GM21423 (cell line): ENCODE data around the gene FBXL22.
A peak's percentile ranks its signal among the peaks of the same experiment; 100 is the strongest.
"Not testable (repeated sequence)": the region's sequence is repeated elsewhere in the genome, so short reads cannot be mapped to it uniquely, and the experiment has no call there.

Experiments
- ATAC-seq: cut with Tn5 transposase; IDR thresholded peaks from one replicate; pipeline ENCODE4 v1.9.1; 2021; ENCODE audit warnings: mild to moderate bottlenecking, moderate library complexity; ENCODE audit not compliant: unreplicated experiment

FBXL22 gene

DNA sequence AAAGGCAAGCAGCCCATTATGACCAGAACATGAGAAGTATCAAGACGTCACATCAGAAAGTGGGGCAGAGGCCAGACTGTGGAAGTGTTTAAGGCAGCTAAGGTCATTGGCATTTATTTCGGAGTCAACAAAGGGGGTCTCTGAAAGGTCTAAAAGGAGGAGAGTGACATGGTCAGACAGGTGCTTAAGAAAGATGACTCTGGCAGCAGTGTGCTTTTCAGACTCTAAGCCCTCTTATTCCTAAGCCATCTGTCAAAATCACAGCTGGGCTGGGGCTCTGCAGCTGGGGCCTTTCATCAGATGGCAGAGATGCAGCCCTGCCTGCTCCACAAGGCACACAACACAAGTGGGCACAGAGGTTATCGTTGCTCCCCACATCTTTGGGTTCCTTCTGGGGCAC lies 14.0 kb downstream of the FBXL22 start:
- ATAC-seq = no peak

DNA sequence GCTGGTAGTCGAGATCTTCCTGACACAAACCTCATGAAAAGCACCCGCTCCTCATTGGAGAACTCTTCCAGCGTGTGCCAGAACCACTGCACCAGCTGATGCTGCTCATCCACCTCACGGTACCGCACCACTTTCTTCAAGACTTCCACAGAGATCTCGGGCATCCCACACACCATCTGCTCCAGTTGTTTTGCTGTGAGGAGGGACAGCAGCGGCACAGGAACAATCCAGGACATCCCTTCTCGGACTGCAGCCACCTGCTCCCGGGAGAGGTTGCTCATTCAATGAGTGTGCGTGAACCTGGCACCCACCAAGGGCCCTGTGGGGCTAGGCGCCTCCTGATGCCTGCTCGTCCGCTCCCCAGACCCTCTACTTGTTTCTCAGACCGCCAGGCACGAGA lies 15.1 kb downstream of the FBXL22 start:
- ATAC-seq = no peak

DNA sequence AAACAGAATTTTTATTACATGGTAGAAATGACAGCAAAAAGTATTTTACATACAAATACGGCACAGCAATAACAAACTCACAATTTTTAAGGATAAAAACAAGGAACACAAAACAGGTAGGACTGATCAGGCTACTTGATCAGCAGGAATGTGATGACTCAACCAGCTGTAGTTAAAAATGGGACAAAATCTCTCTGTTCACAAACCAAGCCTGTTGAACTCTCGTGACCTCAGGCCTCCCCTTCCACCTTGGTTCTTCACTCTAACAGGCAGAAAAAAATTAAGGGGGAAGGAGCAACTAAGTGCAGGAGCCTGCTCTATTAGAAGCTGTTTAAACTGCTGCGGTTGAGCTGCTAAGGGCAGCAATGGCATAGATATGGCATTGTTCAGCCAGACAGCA lies 18.7 kb downstream of the FBXL22 start:
- ATAC-seq = no peak

DNA sequence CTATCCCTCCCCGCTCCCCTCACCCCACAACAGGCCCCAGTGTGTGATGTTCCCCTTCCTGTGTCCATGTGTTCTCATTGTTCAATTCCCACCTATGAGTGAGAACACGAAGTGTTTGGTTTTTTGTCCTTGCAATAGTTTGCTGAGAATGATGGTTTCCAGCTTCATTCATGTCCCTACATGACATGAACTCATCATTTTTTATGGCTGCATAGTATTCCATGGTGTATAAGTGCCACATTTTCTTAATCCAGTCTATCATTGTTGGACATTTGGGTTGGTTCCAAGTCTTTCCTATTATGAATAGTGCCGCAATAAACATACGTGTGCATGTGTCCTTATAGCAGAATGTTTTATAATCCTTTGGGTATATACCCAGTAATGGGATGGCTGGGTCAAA lies 20.0 kb downstream of the FBXL22 start:
- not testable (repeated sequence) for ATAC-seq

DNA sequence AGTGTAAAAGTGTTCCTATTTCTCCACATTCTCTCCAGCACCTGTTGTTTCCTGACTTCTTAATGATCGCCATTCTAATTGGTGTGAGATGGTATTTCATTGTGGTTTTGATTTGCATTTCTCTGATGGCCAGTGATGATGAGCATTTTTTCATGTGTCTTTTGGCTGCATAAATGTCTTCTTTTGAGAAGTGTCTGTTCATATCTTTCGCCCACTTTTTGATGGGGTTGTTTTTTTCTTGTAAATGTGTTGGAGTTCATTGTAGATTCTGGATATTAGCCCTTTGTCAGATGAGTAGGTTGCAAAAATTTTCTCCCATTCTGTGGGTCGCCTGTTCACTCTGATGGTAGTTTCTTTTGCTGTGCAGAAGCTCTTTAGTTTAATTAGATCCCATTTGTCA lies 20.4 kb downstream of the FBXL22 start:
- ATAC-seq = not testable (repeated sequence)

DNA sequence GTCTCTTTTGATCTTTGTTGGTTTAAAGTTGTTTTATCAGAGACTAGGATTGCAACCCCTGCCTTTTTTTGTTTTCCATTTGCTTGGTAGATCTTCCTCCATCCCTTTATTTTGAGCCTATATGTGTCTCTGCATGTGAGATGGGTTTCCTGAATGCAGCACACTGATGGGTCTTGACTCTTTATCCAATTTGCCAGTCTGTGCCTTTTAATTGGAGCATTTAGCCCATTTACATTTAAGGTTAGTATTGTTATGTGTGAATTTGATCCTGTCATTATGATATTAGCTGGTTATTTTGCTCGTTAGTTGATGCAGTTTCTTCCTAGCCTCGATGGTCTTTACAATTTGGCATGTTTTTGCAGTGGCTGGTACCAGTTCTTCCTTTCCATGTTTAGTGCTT lies 23.6 kb downstream of the FBXL22 start:
- ATAC-seq = not testable (repeated sequence)

DNA sequence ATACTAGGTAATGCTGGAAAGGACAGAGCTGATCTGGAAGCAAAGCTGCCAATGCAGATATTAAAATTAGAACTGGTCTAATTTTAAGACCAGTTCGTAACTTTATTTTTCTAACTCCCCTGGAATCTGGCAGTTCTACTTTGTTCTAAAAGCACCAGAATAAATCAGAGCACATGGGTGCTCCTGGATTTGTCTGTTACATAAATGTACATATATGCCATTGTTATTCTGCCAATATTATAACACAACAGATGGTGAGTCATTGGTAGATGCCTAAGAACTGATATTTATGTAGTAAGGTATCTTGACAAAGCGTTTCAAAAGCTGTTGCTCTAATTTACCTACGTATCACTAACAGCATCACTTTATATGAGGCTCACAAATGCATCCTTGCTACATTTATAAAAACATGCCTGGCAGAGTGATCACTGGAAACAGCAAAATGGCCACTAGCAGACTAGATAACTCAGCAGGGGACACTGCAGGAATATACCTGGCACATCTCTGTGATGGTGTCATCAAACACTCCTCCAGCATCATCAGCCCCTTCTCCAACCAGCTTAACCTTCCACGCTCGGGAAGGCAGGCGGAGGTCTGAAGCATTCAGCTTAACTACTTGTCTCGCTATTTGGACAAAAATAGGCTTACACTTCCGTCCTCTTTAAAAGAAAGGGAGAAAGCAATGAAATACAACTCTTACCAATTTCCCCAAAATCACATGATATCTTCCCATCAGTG lies 26.2 kb downstream of the FBXL22 start:
- no peak for ATAC-seq

DNA sequence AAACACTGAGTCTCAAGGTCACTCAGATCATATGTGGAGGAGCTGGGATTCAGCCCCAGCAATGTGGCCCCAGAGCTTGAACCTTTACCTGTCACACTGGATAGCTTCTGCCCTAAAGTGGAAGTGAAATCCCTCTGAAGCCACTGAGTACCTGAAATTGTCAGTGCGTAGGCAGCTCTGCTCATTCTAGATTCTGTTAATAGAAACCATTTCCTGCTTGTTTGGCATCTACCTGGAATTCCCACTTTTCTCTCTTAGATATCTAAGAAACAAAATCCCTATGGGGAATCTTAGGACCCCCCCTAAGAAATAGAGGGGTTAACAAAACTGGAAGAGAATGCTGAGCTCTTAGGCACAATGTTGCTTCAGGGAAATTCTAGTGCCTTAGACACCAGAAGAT lies 29.8 kb downstream of the FBXL22 start:
- peak; percentile 73 for ATAC-seq

DNA sequence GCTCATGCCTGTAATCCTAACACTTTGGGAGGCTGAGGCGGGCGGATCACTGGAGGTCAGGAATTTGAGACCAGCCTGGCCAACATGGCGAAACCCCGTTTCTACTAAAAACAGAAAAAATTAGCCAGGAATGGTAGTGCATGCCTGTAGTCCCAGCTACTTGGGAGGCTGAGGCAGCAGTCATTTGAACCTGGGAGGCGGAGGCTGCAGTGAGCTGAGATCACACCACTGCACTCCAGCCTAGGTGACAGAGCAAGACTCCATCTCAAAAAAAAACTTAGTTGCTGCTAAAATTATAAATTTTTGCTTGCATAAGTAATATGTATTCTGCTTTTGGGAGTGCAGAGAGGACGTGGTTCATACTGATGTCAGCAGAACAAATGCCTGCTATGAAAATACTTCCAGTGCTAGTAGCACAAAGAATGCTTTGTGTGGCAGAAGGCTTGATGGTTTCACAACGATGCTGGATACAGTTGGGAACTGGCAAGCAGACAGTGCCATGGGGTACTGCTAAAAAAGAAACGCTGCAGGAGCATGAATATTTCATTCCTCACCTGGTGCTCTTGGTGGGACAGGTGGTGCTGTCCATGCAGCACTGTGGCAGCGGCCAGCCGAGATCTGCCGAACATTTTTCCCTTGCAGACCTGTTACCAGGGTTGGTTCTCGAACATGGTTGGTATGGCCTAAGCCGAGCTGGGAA lies 31.1 kb downstream of the FBXL22 start:
- no peak for ATAC-seq

DNA sequence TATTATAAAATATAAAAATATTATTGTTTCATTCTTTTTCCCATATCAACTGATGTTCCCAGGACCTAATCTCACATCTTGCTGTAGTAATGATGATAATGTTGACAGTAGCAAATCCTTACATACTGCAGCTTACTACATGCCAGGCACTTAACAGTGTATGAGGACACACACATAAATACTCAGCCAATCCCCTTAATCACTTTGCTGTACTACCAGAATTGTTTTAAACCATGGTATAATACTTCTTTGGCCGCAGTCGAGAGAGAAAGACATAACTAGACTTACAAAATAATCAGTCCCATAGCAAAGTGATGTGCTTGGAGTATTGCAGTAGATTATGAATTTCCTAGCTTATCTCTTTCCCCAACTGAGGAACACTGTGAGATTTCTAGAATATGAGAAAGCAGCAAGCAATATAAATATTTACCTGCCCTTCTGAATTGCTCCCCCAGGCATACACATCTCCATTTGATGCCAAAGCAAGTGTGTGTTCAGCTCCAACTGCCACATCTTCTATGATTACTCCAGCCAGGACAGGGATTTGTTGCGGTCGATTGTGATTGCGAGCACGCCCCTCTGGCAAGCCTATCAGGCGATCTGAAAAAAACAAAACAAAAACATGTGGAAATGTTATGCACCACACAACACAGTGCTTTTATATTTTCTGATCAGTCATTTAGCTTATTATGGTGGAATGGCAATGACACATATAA lies 33.0 kb downstream of the FBXL22 start:
- ATAC-seq = no peak

DNA sequence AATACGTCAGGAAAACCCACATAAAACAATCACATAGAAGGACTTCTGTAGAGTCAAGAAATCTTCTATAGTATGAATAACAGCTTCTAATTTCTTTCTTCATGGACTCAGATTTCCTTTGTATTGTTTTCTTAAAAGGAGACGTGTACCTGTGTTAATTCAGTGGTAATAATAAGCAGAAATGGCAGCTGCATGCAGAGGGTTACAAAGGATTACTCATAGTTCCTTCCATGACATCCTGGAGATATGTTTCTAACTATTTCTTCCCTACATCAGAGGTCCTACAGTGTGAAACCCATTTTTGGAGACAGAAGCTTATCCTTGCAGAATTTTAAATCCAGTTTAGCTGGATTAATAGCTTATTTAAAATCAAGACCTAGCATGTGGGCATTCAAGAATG lies 36.1 kb downstream of the FBXL22 start:
- ATAC-seq = no peak

DNA sequence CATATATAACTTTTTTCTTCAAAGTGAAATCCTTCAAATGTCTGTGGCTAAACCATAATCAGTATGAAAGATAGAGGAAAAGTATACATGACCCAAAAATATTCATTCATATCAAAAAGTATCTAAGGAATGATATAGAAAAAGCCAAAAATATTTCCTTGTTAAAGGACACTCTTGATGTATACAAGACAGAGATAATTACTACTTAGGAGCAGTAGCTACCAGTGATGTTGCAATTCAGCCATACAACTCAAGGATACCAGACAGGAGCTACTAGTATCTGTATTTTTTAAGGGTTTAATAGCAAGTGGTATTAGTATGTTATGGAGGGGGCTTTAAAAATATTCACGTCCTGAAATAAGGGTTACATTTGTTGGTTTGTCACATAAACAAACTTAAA lies 37.0 kb downstream of the FBXL22 start:
- ATAC-seq = no peak

DNA sequence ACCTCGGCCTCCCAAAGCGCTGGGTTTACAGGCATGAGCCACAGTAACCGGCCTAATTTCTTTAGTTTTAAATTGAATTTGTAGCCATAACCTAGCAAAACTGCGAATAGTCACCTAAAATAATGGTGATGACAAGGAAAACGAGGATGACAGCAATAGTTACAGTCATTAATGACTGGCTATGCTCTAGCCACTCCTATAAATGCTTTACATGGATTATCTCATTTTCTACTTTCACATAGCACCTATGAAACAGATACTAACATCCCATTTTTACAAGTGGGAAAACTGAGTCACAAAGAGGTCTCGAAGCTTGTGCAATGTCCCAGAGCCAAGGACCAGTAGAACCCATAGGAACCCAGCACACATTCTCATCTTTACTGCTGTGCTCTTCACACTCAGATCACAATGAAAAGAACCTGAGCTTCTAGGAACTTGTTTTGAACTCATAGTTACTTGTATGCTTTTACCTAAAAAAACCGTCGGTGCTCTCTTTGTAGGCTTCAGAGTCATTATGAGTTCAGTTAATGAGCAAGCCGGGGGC lies 39.4 kb downstream of the FBXL22 start:
- no peak for ATAC-seq

DNA sequence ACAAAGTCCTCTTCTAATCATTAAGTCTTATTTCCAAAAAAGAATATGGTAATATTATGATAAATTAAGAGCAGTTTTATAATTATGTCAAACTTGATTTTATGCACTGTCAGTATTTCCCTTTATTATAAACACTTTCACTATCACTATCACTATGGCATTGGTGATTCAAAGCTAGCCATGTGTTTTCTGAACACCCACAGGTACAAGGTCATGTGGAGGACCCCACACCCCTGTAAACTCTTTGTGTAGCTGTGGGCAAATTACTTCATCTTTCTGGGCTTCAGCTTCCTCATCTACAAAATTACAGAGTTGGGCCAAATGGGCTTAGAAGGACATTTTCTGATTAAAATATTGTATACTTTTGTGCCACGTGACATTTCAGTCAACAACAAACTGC lies 41.7 kb downstream of the FBXL22 start:
- ATAC-seq = no peak

DNA sequence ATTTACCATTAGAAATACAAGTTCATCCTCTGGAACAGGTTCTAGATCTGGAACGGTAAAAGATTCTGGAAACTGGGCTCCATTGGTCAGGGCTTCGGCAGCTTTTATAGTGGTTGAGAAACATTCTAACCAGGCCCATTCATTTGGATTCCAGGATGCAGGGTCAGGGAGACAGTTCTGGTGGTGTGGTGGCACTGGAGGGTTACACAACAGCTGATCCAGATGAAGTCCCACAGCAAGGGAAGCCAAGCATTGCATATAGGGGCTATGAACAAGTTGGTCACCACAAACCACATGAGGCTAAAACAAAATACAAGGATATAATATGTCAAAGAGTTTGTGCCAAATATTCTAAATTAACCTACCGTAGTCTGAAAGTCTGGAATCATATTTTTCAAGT lies 43.0 kb downstream of the FBXL22 start:
- no peak for ATAC-seq
